Fibroblast of lung (primary cell): ENCODE data around the gene SDK2.

Experiments
- CTCF ChIP-seq, 2 donors: IDR thresholded peaks in 1 of 2; conservative IDR thresholded peaks in 1 of 2; 1 replicate in 1 of 2; 2 replicates in 1 of 2; pipeline ENCODE4 v1.5.1; 2011 to 2012; ENCODE audit warnings: low read length in 2 of 2, control low read depth in 1 of 2, inconsistent platforms in 1 of 2, low read depth in 1 of 2, mild to moderate bottlenecking in 1 of 2
- EZH2 ChIP-seq: IDR thresholded peaks from 2 replicates; pipeline ENCODE4 v1.5.1; 2012; ENCODE audit warnings: low read length, control low read depth, mild to moderate bottlenecking; ENCODE audit errors: missing control alignments

GRCh38 chr17:73350864-73351263 is 293.4 kb downstream of the SDK2 start:
- TF ChIP-seq CTCF (conservative IDR thresholded peaks at IDR 0.05 in 1 of 2, IDR thresholded peaks at IDR 0.05 in 1 of 2; ENCODE audit: low read depth in 1 of 2, low read length in 2 of 2) (no peak), EZH2 (no peak)
